Neutrophil (primary cell): ENCODE data around the gene NRXN3.

Source experiments
- H3K27ac ChIP-seq: fragments of 200-600 bp; sonication (generic); 2 replicates; pipeline ENCODE4 v1.5.1; 2016; ENCODE audit warnings: mild to moderate bottlenecking, moderate library complexity
- H3K27me3 ChIP-seq: fragments of 200-600 bp; sonication (generic); 2 replicates; pipeline ENCODE4 v1.6.0; 2016; ENCODE audit warnings: mild to moderate bottlenecking
- H3K36me3 ChIP-seq: fragments of 200-600 bp; sonication (generic); 2 replicates; pipeline ENCODE4 v1.5.1; 2017
- H3K4me1 ChIP-seq, 2 experiments: fragments of 200-600 bp in 1 of 2; sonication (generic) in 1 of 2; 1 replicate in 1 of 2; 2 replicates in 1 of 2; pipeline versions ENCODE4 v1.5.1 to v1.6.1; 2013 to 2016; ENCODE audit warnings: low read depth in 1 of 2, low read length in 1 of 2, mild to moderate bottlenecking in 1 of 2, moderate library complexity in 1 of 2; ENCODE audit not compliant: control insufficient read depth in 1 of 2, insufficient read depth in 1 of 2
- H3K4me3 ChIP-seq, 2 experiments: fragments of 200-600 bp in 1 of 2; sonication (generic) in 1 of 2; 1 replicate in 1 of 2; 2 replicates in 1 of 2; pipeline ENCODE4 v1.5.1; 2013 to 2016; ENCODE audit warnings: low read depth in 1 of 2, low read length in 1 of 2, mild to moderate bottlenecking in 1 of 2, moderate library complexity in 1 of 2
- H3K9me3 ChIP-seq: fragments of 200-600 bp; sonication (generic); 2 replicates; pipeline ENCODE4 v1.5.1; 2016
- TF ChIP-seq, protein P1 (sequence below): fragments of 200-600 bp; sonication (generic); IDR thresholded peaks from 2 replicates; pipeline ENCODE4 v1.5.1; 2016; ENCODE audit warnings: antibody characterized with exemption

NRXN3 gene

DNA sequence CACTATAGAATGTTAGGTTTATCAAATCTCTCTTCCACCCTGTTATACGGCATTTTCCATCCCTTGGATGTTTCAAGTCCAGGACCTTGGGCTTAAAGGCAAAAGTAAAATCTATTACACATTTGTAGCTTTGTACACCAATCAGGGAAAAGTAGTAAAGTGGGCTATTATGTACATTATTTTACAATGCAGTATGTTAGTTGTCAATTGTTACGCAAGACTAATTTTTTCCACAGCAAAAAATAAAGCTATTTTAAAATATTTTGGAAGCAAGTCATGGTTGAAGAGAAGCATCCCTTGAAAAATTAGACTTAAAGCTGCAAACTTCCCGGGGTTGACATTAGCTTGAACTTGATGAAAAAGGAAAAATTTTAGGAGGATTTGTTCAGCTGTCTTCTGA lies 1564.9 kb downstream of the NRXN3 start:
- Histone ChIP-seq H3K4me1 (no peaks in the 10 kb centered on the region), H3K4me3 (no peak overlapping the region), H3K9me3 (no peaks in the 10 kb centered on the region), H3K27ac (no peak overlapping the region), H3K27me3 (no peaks in the 10 kb centered on the region), H3K36me3 (no peaks in the 10 kb centered on the region)
- TF ChIP-seq, protein P1, sequence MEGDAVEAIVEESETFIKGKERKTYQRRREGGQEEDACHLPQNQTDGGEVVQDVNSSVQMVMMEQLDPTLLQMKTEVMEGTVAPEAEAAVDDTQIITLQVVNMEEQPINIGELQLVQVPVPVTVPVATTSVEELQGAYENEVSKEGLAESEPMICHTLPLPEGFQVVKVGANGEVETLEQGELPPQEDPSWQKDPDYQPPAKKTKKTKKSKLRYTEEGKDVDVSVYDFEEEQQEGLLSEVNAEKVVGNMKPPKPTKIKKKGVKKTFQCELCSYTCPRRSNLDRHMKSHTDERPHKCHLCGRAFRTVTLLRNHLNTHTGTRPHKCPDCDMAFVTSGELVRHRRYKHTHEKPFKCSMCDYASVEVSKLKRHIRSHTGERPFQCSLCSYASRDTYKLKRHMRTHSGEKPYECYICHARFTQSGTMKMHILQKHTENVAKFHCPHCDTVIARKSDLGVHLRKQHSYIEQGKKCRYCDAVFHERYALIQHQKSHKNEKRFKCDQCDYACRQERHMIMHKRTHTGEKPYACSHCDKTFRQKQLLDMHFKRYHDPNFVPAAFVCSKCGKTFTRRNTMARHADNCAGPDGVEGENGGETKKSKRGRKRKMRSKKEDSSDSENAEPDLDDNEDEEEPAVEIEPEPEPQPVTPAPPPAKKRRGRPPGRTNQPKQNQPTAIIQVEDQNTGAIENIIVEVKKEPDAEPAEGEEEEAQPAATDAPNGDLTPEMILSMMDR, result no peak

DNA sequence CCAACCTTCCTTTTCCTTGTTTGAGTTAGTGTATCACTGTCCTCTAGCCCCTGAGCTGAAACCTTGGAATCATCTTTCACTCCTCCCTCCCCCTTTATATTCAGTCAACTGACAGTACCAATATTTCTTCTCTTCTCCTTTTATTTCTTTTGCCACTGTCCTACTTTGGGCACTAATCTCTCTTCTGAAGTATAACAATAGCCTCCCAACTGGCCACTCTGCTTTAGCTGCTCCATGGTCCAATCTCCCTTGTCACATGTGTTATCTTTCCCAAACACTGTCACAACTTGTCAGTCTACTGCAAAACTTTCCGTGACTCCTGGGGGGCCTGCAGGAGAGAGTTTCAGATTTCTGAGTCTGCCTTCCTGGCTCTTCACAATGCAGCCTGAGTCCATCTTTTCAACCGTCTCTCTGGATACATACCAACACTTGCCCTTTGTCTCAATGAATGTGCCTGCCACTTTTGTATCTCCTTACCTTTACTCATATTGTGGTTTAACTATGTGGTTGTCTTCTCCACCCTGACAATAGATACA lies 1570.0 kb downstream of the NRXN3 start:
- Histone ChIP-seq H3K27ac (no peak overlapping the region), H3K9me3 (no peaks in the 10 kb centered on the region), H3K4me3 (no peak overlapping the region), H3K36me3 (no peaks in the 10 kb centered on the region), H3K27me3 (no peaks in the 10 kb centered on the region), H3K4me1 (no peaks in the 10 kb centered on the region)
- TF ChIP-seq, protein P1, result no peak

DNA sequence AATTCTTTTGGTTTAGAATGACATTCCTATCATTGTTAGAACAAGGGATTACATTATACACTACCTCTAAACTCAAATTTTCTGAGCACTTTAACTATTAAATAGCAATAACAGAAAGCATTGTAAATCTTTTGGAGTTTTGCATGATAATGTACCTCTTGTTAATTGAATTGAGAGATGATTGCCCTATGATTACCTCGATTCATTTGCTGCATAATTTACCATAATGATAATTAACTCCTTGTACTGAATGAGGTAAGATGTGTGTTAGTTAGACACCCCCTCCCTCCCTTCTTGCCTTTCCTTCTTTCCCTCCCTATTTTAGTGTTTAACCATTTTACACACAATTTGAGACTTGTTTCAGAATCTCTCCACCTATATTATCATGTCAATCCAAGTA lies 1572.0 kb downstream of the NRXN3 start:
- no peaks in the 10 kb centered on the region for H3K4me1 ChIP-seq
- no peaks in the 10 kb centered on the region for H3K27me3 ChIP-seq
- TF ChIP-seq, protein P1, result no peak
- H3K9me3 ChIP-seq, result no peaks in the 10 kb centered on the region
- H3K36me3 ChIP-seq, result no peaks in the 10 kb centered on the region
- H3K27ac ChIP-seq, result no peak overlapping the region
- no peak overlapping the region for H3K4me3 ChIP-seq

DNA sequence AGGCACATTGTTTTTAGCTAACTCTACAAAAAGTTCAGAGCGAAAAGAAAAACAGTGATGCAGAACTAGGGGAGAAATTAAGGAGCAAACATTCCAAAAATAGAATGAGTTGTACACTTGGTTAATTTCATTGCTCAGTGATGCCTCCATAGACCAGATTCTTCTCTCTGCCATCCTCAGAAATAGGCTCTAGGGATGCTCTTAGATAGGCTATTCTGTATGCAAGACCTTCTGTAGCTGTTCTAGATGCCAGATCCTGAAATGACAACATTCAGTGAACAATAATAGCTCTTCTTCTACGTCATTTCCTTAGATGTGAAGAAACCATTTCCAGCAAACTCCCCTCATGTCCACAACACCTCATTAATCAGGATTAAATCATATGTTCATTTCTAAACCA lies 1574.9 kb downstream of the NRXN3 start:
- Histone ChIP-seq H3K27me3 (no peaks in the 10 kb centered on the region), H3K27ac (no peak overlapping the region), H3K4me1 (no peaks in the 10 kb centered on the region), H3K36me3 (no peaks in the 10 kb centered on the region), H3K4me3 (no peak overlapping the region), H3K9me3 (no peaks in the 10 kb centered on the region)
- TF ChIP-seq, protein P1, result no peak

DNA sequence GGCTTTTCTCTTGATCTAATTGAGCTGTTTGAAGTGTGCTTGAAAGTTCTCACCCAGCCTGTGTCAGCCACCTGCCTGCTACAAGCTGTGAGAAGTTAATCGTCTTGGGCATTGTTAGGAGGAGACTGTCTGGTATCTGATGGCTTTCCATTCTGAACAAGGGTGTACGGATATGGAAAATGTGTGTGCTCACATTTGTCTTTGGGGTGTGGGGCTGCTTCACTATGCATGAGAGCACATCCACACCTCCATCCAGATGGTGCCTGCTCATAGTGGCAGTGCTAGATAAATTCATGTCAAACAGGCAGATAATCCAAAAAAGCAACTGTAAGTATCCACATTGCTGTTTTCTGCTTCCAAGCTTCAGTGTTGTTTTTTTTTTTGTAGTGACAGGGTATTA lies 1578.9 kb downstream of the NRXN3 start:
- H3K27me3 ChIP-seq, result no peaks in the 10 kb centered on the region
- no peak overlapping the region for H3K4me3 ChIP-seq
- no peaks in the 10 kb centered on the region for H3K4me1 ChIP-seq
- H3K9me3 ChIP-seq, result no peaks in the 10 kb centered on the region
- no peaks in the 10 kb centered on the region for H3K36me3 ChIP-seq
- no peak overlapping the region for H3K27ac ChIP-seq
- TF ChIP-seq, protein P1, result no peak

DNA sequence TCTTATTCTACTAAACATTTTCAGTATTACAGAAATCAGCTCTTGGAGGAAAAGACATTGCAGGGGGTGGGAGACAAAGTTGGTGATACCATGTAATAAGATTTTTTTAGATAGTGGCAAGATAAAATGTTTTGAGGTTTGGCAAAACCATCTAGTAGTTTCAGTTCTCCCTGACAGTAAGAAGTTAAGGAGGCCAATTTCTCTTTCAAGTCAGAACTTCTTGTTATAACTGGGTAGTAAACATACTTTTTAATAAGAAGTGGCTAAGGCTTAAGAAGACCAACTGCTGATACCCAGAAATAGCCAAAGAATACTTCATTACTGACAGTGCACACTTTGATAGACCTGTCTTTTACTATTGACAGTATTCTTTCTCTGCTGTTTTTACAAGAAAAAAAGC lies 1588.8 kb downstream of the NRXN3 start:
- no peaks in the 10 kb centered on the region for H3K4me1 ChIP-seq
- no peaks in the 10 kb centered on the region for H3K9me3 ChIP-seq
- no peaks in the 10 kb centered on the region for H3K36me3 ChIP-seq
- H3K4me3 ChIP-seq, result no peak overlapping the region
- TF ChIP-seq, protein P1, result no peak
- H3K27ac ChIP-seq, result no peak overlapping the region
- H3K27me3 ChIP-seq, result no peaks in the 10 kb centered on the region
